Measurements from ENCODE around the gene CASZ1. TPM values are rescaled to one million over a fixed set of nuclear protein-coding genes. Genes with fewer than 3 reads are reported as not detected.
A peak's percentile ranks its signal among the peaks of the same experiment; 100 is the strongest.

Gene CASZ1
- total and polyA plus RNA-seq, 9 of the 15 experiments (the other 6 are each of a cell fraction or from before 2014, with no cell fraction given): 0.01 to 4.0 (median 0.76) TPM; not detected in 1

- H3K4me3 ChIP-seq: no peak overlapping the region
- WGBS (ENCODE audit: insufficient coverage, low coverage, missing lambda C conversion rate): 4% methylated on average over 9 of the region's 9 CpGs
- TF ChIP-seq RBM25 (IDR thresholded peaks at IDR 0.05; ENCODE audit: low read depth, low read length, severe bottlenecking): no peak
- TF ChIP-seq PRMT5 (CRISPR knock-in tag; IDR thresholded peaks at IDR 0.05): no peak
- no peak for TF ChIP-seq CEBPG (CRISPR knock-in tag; IDR thresholded peaks at IDR 0.05)
- TF ChIP-seq CEBPG (tag; conservative IDR thresholded peaks at IDR 0.05 in 1 of 2, IDR thresholded peaks at IDR 0.05 in 1 of 2): peak; percentile 21 to 74; a peak in 2 of 4 replicates
- TF ChIP-seq ZEB2 (IDR thresholded peaks at IDR 0.05): no peak
- peak; percentile 69 for TF ChIP-seq CBX2 (IDR thresholded peaks at IDR 0.05; ENCODE audit: insufficient read depth, low read length, poor library complexity, severe bottlenecking)
- TF ChIP-seq CEBPB (tag; IDR thresholded peaks at IDR 0.05): 0 out of 2 replicates have a peak, but pooled peaks have one; percentile 12
- TF ChIP-seq SPI1 (IDR thresholded peaks at IDR 0.05; ENCODE audit: borderline replicate concordance, low read depth, low read length): 0 out of 2 replicates have a peak, but pooled peaks have one; percentile 29
- peak; percentile 69 for TF ChIP-seq ATF3 (IDR thresholded peaks at IDR 0.05)
- TF ChIP-seq ATF3 (CRISPR knock-in tag; conservative IDR thresholded peaks at IDR 0.05): no peak
- TF ChIP-seq ZFP91 (CRISPR knock-in tag; IDR thresholded peaks at IDR 0.05): 0 out of 2 replicates have a peak, but pooled peaks have one; percentile 53
- TF ChIP-seq MXD1 (CRISPR knock-in tag; IDR thresholded peaks at IDR 0.05; ENCODE audit: borderline replicate concordance, poor library complexity, severe bottlenecking): no peak
Observed at GRCh38 chr1:10793129-10793651, 3.3 kb downstream of the CASZ1 start.

More at GRCh38 chr1:10793129-10793651, 3.3 kb downstream of the CASZ1 start:
- Histone ChIP-seq H2AFZ (ENCODE audit: low read depth, low read length) (no peak overlapping the region), H3K36me3 (ENCODE audit: control insufficient read depth, insufficient read depth, low read length) (no peaks in the 10 kb centered on the region), H3K4me1 (replicated peaks in 1 of 2; ENCODE audit: control insufficient read depth in 2 of 2, insufficient read depth in 2 of 2, low read length in 2 of 2) (peaks cover 0 to 25% of the 10 kb centered on the region in 2 experiments; a peak in 3 of 5 replicates), H3K27me3 (ENCODE audit: control insufficient read depth in 2 of 2, insufficient read depth in 2 of 2, low read length in 2 of 2) (peaks cover 43 to 48% of the 10 kb centered on the region in 2 experiments; a peak in 4 of 5 replicates), H3K9ac (ENCODE audit: insufficient read depth in 1 of 2, low read depth in 2 of 2, low read length in 2 of 2) (no peak overlapping the region), H3K4me2 (ENCODE audit: insufficient read depth, low read length) (no peak overlapping the region), H3K9me3 (replicated peaks; ENCODE audit: control insufficient read depth, insufficient read depth, low read depth, low read length) (no peaks in the 10 kb centered on the region), H3K27ac (ENCODE audit: extremely low read depth, low read depth, low read length) (no peak overlapping the region), H3K9me1 (ENCODE audit: control insufficient read depth, insufficient read depth, low read length) (no peaks in the 10 kb centered on the region), H4K20me1 (replicated peaks; ENCODE audit: control insufficient read depth, insufficient read depth, low read length) (peaks cover 3% of the 10 kb centered on the region; the same call in 1 of the 2 replicates), H3K79me2 (ENCODE audit: control insufficient read depth, insufficient read depth, low read length) (no peaks in the 10 kb centered on the region)
- ChIA-PET CTCF (ENCODE audit: low intra/inter-chr PET ratio) (no interaction called here), POLR2A (interaction anchor here (0.6 kb wide), 3 partner anchors 14 to 56 kb away, joined by 3 read pairs; no protein-coding TSS in a partner anchor)
- no TSS peak for BruUV-seq (replicated peaks)
- intact Hi-C loops (cut with micrococcal nuclease): no loop called here
- ATAC-seq (no peak), DNase-seq (ENCODE audit: extremely low read depth in 1 of 4, low spot score in 3 of 4) (no peak), FAIRE-seq (no peak)
- in situ Hi-C loops (cut with MboI): no loop called here
